Lung (tissue), 12 donors: ENCODE measurements around the gene ITGA1. TPM values are rescaled to one million over a fixed set of nuclear protein-coding genes. Genes with fewer than 3 reads are reported as not detected.
"Not testable (repeated sequence)": the region's sequence is repeated elsewhere in the genome, so short reads cannot be mapped to it uniquely, and the experiment has no call there.

Experiments used
- ATAC-seq: fragments of 200-7000 bp; cut with Tn5 transposase; one replicate; pipeline ENCODE4 v1.9.1; 2020; ENCODE audit warnings: moderate number of reproducible peaks; ENCODE audit not compliant: insufficient read depth, low FRiP score
- DNase-seq, 3 donors: peaks; one replicate each; pipeline ENCODE4 v3.0.0-alpha.2; 2013 to 2017
- H3K27ac ChIP-seq, 2 donors: one replicate each; pipeline ENCODE4 v1.5.1; 2013; ENCODE audit warnings: mild to moderate bottlenecking in 2 of 2, moderate library complexity in 2 of 2, control low read depth in 1 of 2, inconsistent platforms in 1 of 2, low read depth in 1 of 2, low read length in 1 of 2
- H3K27me3 ChIP-seq, 3 donors: one replicate each; pipeline ENCODE4 v1.5.1; 2013; ENCODE audit warnings: low read length in 2 of 3; ENCODE audit not compliant: control insufficient read depth in 3 of 3, insufficient read depth in 3 of 3
- H3K36me3 ChIP-seq, 4 donors: one replicate each; pipeline ENCODE4 v1.5.1; 2013; ENCODE audit warnings: low read length in 4 of 4, mild to moderate bottlenecking in 1 of 4, moderate library complexity in 1 of 4; ENCODE audit not compliant: control insufficient read depth in 4 of 4, insufficient read depth in 4 of 4
- H3K4me1 ChIP-seq, 5 donors: one replicate each; pipeline ENCODE4 v1.5.1; 2013; ENCODE audit warnings: low read length in 5 of 5, mild to moderate bottlenecking in 2 of 5, moderate library complexity in 1 of 5; ENCODE audit not compliant: control insufficient read depth in 5 of 5, insufficient read depth in 5 of 5
- H3K4me3 ChIP-seq: one replicate; pipeline ENCODE4 v1.5.1; 2013; ENCODE audit warnings: mild to moderate bottlenecking, control low read depth, moderate library complexity
- H3K9ac ChIP-seq, 2 donors: one replicate each; pipeline ENCODE4 v1.5.1; 2013; ENCODE audit warnings: low read length in 2 of 2, control low read depth in 1 of 2; ENCODE audit not compliant: insufficient read depth in 1 of 2
- H3K9me3 ChIP-seq, 4 donors: one replicate each; pipeline ENCODE4 v1.5.1; 2013; ENCODE audit warnings: low read length in 3 of 4, mild to moderate bottlenecking in 1 of 4, moderate library complexity in 1 of 4; ENCODE audit not compliant: control insufficient read depth in 4 of 4, insufficient read depth in 3 of 4
- WGBS, 2 donors: extraction: QIAGEN DNeasy Blood & Tissue Kit; methylation state at CpG; one replicate each; pipeline ENCODE4 v1.1.7; 2013; 5-methylcytosine and 5-hydroxymethylcytosine counted together
- polyA plus RNA-seq, 2 donors: library from polyadenylated mRNA; stranded (reverse); fragments of 200-250 nt; gene quantifications; one replicate each; pipeline ENCODE4 v1.2.1, GENCODE V29; 2013
- total RNA-seq, 2 donors: library from RNA; depleted of rRNA in 1 of 2; stranded (reverse); fragments of >200 nt in 1 of 2; gene quantifications; one replicate each; pipeline ENCODE4 v1.2.1, GENCODE V29; 2014 to 2021
- TF ChIP-seq, protein P1 (sequence below): IDR thresholded peaks from 2 replicates; pipeline ENCODE4 v1.5.1; 2012; ENCODE audit warnings: mild to moderate bottlenecking; ENCODE audit errors: control extremely low read depth, extremely low read depth
- donor health status: control.
- donor health status: control.
- donor health status: Bipolar disorder and iron deficiency.
- donor health status: healthy.
- donor health status: DM: yes; HTN: yes; CAD: no.

Gene ITGA1
- total and polyA plus RNA-seq, 4 donors: 8.8 to 119 (median 47.6) TPM

DNA sequence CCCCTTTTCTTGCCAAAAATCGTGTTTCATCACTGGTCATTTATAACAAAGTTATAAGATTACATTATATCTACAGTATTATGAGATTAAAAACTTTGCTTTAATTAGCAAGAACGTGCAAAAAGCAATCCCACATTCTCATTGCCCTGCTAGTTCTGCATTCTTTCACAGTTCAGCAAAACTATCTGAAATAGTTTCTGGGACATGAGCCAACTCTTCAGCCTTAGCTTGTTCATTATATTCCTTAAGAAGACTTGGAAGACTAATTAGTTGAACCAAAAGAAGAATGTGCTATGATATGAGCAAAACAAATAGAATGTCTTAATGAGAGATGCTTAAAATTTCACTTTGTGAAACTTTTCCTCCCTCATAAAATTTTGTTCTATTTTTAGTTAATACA, 76.7 kb downstream of the ITGA1 start:
- H3K27ac ChIP-seq: no peak overlapping the region

DNA sequence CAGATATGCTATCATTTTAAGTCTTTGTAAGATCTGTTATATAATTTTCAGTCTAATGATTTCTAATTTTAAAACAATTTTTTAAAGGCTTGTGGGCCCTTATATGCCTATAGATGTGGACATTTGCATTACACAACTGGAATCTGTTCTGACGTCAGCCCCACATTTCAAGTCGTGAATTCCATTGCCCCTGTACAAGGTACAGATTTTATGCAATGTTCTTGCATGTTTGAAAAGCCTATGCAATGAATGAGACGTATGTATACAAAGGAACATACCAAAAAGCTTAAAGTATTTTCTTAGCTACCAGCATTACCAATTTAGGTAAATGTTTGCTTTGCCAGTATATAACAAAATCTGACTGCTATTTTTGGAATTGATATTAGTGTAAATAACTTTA, 77.2 kb downstream of the ITGA1 start:
- WGBS, 2 donors: 69 to 72% methylated on average over 3 of the region's 3 CpGs
- DNase-seq: peak; percentile 46 to 71 (median 64)
- Histone ChIP-seq H3K4me1 (peaks cover 0 to 19% (median 7%) of the 10 kb centered on the region in 5 donors), H3K27ac (no peak overlapping the region), H3K9ac (no peak overlapping the region), H3K27me3 (no peaks in the 10 kb centered on the region), H3K36me3 (peaks cover 0 to 5% (median 4%) of the 10 kb centered on the region in 4 donors), H3K9me3 (no peaks in the 10 kb centered on the region), H3K4me3 (no peak overlapping the region)
- TF ChIP-seq, protein P1, sequence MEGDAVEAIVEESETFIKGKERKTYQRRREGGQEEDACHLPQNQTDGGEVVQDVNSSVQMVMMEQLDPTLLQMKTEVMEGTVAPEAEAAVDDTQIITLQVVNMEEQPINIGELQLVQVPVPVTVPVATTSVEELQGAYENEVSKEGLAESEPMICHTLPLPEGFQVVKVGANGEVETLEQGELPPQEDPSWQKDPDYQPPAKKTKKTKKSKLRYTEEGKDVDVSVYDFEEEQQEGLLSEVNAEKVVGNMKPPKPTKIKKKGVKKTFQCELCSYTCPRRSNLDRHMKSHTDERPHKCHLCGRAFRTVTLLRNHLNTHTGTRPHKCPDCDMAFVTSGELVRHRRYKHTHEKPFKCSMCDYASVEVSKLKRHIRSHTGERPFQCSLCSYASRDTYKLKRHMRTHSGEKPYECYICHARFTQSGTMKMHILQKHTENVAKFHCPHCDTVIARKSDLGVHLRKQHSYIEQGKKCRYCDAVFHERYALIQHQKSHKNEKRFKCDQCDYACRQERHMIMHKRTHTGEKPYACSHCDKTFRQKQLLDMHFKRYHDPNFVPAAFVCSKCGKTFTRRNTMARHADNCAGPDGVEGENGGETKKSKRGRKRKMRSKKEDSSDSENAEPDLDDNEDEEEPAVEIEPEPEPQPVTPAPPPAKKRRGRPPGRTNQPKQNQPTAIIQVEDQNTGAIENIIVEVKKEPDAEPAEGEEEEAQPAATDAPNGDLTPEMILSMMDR: no peak
- ATAC-seq: no peak

More for the DNA sequence above, 76.7 kb downstream of the ITGA1 start:
- peaks cover 0 to 22% (median 7%) of the 10 kb centered on the region in 5 donors for H3K4me1 ChIP-seq
- WGBS, 2 donors: 10% methylated on average over 2 of the region's 2 CpGs
- ATAC-seq: no peak
- peak; percentile 23 to 95 (median 93) for DNase-seq
- H3K9me3 ChIP-seq: no peaks in the 10 kb centered on the region
- H3K4me3 ChIP-seq: no peak overlapping the region
- TF ChIP-seq, protein P1: no peak
- no peak overlapping the region for H3K9ac ChIP-seq
- H3K27me3 ChIP-seq: no peaks in the 10 kb centered on the region
- H3K36me3 ChIP-seq: peaks cover 0 to 5% (median 3%) of the 10 kb centered on the region in 4 donors

DNA sequence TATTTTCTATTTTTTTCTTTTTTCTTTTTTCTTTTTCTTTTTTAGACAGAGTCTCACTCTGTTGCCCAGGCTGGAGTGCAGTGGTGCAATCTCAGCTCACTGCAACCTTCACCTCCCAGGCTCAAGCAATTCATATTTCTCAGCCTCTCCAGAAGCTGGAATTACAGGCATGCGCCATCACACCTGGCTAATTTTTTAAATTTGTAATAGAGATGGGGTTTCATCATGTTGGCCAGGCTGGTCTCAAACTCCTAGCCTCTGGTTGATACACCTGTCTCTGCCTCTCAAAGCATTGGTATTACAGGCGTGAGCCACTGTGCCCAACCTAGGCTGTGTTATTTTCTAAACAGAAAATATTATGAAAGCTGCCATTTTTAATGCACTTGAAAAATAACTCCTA, 78.3 kb downstream of the ITGA1 start:
- H3K36me3 ChIP-seq, H3K27ac ChIP-seq, H3K4me3 ChIP-seq, H3K27me3 ChIP-seq, DNase-seq, H3K9me3 ChIP-seq, H3K9ac ChIP-seq, ATAC-seq: not testable (repeated sequence)
- peaks cover 3 to 23% (median 7%) of the 10 kb centered on the region in 5 donors for H3K4me1 ChIP-seq
- WGBS, 2 donors: 96% methylated on average over 2 of the region's 2 CpGs

DNA sequence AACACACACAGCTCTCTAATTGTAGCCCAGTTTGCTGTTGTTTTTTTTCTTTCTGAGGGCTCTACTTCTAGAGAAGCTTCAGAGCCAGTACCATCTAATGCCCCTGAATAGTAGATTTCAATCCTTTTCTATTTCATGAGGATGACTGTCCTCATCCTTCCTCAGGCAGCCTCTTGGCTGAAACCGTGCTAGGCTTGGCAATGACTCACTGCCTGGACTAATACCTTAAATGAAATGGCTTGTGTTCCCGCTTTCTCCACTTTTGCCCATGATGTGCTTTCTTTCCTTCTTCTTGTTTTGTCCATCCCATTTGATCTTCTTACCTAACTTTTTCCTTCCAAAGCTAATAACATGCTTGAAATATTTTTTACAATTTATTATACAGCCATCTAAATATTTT, 80.1 kb downstream of the ITGA1 start:
- H3K4me1 ChIP-seq: peaks cover 3 to 26% (median 7%) of the 10 kb centered on the region in 5 donors
- no peak for DNase-seq
- H3K9me3 ChIP-seq: no peaks in the 10 kb centered on the region
- WGBS, 2 donors: 91 to 96% methylated on average over 2 of the region's 2 CpGs
- no peak for ATAC-seq
- no peak overlapping the region for H3K9ac ChIP-seq
- no peaks in the 10 kb centered on the region for H3K27me3 ChIP-seq
- H3K36me3 ChIP-seq: peaks cover 0 to 6% (median 3%) of the 10 kb centered on the region in 4 donors
- TF ChIP-seq, protein P1: no peak
- H3K4me3 ChIP-seq: no peak overlapping the region
- no peak overlapping the region for H3K27ac ChIP-seq
